ENCODE data around the gene NBEA.
A peak's percentile ranks its signal among the peaks of the same experiment; 100 is the strongest.

NBEA gene

GRCh38 chr13:34941835-34942731 lies at the start of gene NBEA:
NBEA (plus strand) TSS chr13:34942270; CDS start chr13:34942821, 551 bp downstream.
- peak within 1 kb of the TSS; percentile 80 for H3K27ac ChIP-seq
- TF ChIP-seq, protein P1, sequence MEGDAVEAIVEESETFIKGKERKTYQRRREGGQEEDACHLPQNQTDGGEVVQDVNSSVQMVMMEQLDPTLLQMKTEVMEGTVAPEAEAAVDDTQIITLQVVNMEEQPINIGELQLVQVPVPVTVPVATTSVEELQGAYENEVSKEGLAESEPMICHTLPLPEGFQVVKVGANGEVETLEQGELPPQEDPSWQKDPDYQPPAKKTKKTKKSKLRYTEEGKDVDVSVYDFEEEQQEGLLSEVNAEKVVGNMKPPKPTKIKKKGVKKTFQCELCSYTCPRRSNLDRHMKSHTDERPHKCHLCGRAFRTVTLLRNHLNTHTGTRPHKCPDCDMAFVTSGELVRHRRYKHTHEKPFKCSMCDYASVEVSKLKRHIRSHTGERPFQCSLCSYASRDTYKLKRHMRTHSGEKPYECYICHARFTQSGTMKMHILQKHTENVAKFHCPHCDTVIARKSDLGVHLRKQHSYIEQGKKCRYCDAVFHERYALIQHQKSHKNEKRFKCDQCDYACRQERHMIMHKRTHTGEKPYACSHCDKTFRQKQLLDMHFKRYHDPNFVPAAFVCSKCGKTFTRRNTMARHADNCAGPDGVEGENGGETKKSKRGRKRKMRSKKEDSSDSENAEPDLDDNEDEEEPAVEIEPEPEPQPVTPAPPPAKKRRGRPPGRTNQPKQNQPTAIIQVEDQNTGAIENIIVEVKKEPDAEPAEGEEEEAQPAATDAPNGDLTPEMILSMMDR (conservative IDR thresholded peaks at IDR 0.05) = no peak

DNA sequence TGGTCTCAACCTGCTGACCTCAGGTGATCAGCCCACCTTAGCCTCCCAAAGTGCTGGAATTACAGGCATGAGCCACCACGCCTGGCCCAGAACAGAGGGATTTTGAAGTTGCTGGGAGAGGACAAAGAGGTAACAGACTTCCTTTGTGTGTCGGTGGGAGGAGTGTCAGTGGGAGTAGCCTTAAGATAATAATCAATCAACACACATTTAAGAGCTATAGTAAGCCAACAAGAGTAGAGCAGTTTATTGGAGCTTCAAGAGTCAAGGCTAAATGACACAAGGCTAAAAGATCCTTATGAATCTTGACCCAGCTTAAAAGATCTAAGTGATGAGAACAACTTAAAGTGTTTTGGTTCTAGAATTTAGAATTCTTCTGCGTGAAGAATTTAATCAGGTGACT lies 47.3 kb upstream of the NBEA start:
- no peak overlapping the region for H3K27ac ChIP-seq
- TF ChIP-seq, protein P1 (conservative IDR thresholded peaks at IDR 0.05) = no peak

DNA sequence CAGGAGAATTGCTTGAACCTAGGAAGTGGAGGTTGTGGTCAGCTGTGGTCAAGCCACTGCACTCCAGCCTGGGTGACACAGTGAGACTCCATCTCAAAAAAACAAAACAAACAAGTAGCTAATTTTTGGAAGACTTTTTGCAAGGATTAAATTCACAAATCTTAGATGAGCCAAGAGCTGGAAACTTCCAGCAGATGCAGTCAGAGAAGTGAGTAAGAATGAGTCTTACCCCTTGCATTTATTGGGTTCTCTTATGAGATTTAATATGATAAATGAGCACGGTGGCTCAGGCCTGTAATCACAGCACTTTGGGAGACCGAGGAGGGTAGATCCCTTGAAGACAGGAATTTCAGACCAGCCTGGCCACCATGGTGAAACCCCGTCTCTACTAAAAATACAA lies 44.9 kb upstream of the NBEA start:
- no peak overlapping the region for H3K27ac ChIP-seq
- TF ChIP-seq, protein P1 (conservative IDR thresholded peaks at IDR 0.05) = no peak

DNA sequence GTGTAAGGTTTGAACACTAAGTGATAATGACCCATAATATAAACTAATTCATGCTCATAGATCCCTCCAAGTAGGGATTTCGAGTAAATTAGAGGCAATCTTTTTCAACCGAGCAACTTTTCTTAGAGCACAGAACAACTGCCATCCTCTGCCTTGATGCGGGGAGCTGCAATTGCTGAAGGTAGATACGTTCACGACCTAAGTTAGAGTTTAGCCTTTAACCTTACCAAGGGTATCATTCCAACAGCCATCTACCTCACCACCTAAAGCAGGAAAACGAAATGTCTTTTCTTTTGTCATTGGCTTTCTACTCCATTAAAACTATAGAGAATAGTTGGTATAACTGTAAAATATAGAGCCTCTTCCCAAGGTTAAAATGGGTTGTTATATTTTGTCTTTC lies 42.2 kb upstream of the NBEA start:
- TF ChIP-seq, protein P1 (conservative IDR thresholded peaks at IDR 0.05) = no peak
- H3K27ac ChIP-seq = no peak overlapping the region

- TF ChIP-seq, protein P1 (conservative IDR thresholded peaks at IDR 0.05) = no peak
- no peak overlapping the region for H3K27ac ChIP-seq
Measured at GRCh38 chr13:34900288-34900739, 41.8 kb upstream of the NBEA start.

DNA sequence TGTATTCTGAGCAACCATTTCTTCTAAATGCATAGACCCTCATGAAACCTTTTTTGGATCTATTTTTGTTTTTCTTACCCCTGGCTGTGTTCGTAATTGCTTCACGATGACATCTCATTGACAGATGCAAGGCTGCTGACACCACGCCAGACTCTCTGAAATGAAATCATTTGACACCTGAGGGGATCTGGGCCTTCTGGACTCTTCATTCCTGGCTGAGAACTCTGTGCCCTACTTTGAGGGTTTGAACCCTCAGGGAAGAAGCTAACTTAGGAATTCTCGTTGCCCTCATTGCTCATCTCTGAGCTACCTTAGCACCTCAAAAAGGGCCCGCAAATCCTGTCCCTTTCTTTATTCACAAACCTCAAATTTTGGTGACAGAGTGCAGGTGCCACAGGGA lies 40.5 kb upstream of the NBEA start:
- TF ChIP-seq, protein P1 (conservative IDR thresholded peaks at IDR 0.05) = no peak
- H3K27ac ChIP-seq = no peak overlapping the region

DNA sequence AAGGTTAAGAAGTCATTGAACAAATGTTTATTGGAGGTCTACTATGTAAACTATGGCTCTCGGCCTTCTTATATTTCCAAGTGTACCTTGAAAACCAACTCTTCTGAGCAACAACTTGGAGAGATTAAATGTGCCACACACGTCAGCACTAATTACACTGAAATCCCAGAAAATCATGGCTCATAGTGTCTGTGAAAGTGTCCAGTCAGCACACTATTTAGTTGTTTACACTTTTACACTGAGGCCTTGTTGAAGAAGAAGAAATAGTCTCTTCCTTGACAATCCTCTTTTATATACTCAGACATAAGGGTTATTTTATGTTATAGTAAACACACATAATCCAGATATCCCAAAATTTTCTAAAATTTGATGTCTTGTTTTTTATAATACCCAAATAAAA lies 30.9 kb upstream of the NBEA start:
- H3K27ac ChIP-seq = peak overlapping the region; percentile 41; the same call in 1 of the 2 replicates
- TF ChIP-seq, protein P1 (conservative IDR thresholded peaks at IDR 0.05) = no peak
